NCI-H1105 (cell line): Measurements from ENCODE around the gene IFIT1B.
"Not testable (repeated sequence)": the region's sequence is repeated elsewhere in the genome, so short reads cannot be mapped to it uniquely, and the experiment has no call there.

ENCODE experiments used
- DNase-seq: peaks from one replicate; lab custom pipeline; 2025; lab: John Stamatoyannopoulos, UW

Gene IFIT1B

DNA sequence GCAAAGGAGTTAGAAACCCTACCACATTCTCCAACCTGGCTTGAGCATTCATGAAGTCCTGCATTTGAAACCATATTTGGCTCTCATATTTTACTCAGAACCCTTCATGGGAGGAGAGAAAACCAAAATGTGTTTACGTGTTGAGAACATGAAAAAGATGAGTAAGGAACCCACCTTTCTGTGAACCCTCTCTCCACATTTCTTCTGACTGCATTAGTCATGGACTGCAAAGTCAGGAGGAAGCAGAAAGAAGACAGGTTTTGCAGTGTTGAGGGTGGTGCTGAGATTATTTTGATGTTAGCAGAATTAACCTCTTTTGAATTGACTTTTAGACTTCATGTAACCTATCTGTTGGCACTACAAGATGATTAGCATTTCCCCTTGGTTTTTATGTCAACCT, 4.9 kb downstream of the IFIT1B start:
- DNase-seq: no peak

DNA sequence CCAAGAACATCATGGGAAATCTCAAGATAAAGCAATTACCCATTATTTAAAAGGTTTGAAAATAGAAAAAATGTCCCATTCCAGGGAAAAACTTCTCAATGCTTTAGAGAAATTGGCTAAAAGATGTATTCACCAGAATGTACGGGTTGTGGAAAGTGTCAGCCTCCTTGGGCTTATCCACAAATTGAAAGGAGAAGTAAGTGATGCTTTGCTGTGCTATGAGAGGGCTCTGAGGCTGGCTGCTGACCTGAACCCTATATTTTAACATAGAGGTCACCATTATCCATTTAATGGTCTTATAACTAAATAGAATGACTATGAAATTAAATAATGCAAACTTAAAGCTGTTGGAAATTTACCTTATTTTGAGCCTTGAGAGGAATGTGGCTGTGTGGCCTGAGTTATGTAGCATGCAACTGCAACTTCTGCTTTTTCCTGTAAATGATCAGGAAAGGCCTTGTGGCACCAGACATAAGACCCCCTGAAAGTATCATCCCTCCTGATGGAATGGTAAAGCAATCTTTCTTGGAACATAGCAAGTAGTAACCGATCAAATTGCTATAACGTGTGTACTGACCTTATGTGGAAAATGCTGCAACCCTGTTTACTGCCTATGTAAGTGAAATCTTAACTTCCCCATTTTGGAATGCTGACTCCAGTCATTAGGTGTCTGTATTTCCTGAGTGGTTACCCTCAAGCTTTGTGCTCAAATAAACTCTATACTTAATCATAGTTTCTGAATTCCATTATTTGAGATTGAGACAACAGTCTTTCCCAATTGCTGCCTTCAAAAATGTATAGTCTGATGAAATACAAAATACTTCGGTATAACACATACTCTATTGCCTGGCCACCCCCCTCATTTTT, 6.9 kb downstream of the IFIT1B start:
- DNase-seq: no peak

DNA sequence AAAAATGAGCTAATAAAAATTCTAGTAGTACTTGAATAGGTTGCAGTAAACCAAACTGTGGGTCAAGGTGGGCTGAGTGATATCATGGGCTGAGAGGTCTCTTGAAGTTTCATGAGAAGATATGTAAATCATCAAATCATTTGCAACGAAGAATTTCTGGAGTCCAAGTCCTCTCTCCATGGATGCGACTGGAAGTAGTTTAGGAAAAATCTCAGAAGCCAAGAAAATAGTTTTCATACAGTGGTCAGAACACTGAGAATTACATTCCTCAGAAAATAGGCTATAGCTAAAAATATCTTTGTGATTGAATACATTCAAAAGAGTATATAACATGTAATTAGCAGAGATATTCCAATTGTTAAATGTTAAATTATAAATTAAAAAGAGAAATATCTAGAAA, 10.9 kb downstream of the IFIT1B start:
- DNase-seq: no peak

DNA sequence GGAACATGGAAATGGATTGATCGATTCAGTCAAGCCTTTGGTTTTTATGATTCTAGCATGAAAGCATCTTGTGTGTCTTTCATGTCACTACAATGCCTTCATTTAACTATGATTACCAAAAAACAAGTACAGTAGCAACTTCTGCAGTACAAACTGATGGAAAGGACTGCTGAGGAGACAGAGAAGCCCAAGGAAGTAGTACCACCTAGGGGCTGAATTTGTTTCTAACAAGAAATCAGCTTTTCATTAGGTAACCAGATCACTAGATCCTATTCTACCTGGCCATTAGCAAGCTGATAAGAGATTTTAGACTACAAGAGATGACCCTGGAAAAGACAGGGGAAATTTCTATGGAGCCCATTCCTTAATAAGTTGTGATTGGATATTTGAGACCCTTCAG, 11.4 kb downstream of the IFIT1B start:
- DNase-seq: no peak

DNA sequence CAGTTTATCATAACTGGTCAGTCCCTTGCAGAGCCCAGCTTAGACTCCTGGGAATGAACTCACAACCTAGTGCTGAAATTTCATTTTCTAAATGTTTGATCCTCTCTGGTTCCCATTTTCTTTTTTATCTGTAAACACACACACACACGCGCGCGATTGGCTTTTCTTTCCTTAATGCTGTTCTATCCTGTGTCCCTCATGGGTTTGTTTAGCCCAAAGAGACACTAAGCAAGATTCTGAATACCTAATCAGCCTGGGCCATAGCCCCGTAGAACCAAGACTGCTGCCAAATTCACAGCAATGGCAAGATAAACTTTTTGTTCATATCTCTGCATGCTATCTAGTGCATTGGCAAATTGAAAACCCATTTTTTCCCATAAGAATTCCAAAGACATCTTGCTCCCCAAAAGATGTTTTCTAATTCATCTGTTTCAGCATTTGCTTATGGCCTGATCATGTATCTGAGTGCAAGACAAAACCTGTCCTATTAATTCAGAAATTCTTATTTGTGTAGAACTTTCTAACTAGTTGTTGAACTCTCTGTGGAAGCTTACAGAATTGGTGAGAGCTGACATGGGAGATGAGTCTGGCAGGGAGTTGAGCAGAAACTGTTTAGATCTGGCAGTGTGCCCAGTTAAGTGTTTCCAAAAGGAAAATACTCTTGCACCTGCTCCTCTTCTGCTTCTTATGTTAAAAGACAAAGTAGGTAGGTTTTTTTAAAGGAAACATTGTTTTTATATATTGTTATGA, 12.8 kb downstream of the IFIT1B start:
- peak; percentile 53 for DNase-seq

DNA sequence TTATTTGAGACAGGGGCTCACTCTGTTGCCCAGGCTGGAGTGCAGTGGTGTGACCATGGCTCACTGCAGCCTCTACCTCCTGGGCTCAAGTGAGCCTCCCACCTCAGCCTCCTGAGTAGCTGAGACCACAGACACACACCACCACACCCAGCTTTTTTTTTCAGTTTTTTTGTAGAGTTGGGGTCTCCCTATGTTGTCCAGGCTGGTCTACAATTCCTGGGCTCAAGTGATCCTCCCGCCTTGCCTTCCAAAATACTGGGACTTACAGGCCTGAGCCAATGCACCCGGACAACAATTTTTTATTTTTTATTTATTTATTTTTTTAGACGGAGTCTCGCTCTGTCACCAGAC, 13.3 kb downstream of the IFIT1B start:
- not testable (repeated sequence) for DNase-seq

DNA sequence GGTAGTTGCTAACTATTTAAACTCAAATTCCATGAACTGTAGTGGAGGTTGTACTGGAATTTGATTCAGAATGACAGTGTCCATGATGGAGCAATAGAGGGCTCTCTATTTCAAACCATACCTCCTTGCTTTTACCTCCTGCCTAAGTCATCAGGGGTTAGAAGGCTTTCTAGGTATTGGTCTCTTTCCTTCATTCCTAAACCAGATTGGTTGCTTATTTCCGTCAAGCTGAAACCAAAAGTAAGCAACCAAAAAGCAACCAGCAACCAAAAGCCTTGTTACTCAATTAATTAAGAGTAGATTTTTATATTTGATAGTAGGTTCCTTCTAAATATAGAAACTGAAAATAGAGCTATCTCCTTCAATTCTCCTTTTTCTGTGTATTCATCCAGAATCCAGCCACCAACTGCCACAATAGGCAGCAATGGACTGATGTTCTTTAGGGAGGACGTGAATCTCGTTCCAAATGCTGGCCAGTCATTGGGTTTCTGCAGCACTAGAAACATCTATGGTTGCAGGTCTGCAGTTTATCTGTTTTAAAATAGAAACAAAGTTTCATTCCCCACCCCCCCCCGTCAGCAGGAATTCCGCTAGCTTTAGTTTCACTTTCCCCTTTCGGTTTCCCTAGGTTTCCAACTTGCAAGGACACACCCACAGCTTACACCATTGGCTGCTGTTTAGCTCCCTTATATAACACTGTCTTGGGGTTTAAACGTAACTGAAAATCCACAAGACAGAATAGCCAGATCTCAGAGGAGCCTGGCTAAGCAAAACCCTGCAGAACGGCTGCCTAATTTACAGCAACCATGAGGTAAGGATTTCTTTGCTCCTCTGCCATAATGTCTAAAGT, 14.3 kb downstream of the IFIT1B start, which contains the start of gene IFIT1:
Gene IFIT1, plus strand, starts transcription at position 717 of the 850 bp plus-strand sequence. Its CDS starts 90 bp downstream, at position 807.
- DNase-seq: no peak

DNA sequence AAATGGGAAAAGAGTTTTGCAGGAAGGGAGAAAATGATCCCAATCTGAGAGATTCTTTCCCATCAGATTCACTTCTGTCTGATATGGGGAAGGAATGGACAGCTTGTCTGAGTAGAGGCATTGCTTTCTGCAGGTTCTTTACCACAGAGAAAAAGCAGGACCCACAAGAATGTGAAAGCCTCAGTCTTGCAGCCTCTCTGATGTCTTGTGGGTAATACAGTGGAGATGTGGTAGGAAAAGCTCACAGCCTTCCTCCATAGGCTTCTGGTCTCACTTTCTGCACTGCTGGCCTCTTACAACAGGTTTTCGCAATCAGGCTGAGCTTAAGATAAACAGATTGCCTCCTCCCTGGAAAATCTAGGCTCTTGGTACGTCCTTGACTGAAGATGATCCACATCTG, 15.1 kb downstream of the IFIT1B start:
- DNase-seq: no peak

DNA sequence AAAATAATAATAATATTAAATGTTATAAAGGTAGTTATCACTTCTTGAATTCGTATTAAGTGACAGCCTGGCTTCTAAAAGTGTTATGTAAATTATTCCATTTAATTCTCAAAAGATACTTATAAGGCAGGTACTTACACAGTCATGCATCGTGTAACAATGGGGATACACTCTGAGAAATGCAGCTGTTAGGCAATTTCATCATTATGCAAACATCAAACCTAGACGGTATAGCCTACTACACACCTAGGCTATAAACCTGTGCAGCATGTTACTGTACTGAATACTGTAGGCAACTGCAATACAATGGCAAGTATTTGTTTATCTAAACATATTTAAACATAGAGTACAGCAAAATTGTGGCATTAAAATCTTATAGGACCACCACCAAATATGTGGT, 16.0 kb downstream of the IFIT1B start:
- DNase-seq: no peak

DNA sequence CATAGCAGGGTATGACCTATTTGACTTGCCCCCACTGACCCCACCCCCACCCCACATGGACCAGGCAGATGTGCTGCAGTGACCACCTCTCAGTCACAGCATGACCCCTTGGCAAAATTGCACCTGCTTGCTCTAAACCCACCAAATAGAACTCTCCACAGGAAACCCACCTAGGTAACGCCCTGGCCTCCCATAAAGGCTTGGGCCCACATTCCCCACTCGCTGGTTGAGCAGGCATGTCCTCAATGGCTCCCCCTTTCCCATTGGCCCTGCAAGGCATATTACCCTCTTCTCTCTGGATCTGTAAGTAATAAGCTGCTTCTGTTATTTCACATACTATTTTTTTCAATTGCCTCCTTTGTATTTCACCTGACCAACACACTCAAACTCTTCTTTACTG, 17.3 kb downstream of the IFIT1B start:
- no peak for DNase-seq

DNA sequence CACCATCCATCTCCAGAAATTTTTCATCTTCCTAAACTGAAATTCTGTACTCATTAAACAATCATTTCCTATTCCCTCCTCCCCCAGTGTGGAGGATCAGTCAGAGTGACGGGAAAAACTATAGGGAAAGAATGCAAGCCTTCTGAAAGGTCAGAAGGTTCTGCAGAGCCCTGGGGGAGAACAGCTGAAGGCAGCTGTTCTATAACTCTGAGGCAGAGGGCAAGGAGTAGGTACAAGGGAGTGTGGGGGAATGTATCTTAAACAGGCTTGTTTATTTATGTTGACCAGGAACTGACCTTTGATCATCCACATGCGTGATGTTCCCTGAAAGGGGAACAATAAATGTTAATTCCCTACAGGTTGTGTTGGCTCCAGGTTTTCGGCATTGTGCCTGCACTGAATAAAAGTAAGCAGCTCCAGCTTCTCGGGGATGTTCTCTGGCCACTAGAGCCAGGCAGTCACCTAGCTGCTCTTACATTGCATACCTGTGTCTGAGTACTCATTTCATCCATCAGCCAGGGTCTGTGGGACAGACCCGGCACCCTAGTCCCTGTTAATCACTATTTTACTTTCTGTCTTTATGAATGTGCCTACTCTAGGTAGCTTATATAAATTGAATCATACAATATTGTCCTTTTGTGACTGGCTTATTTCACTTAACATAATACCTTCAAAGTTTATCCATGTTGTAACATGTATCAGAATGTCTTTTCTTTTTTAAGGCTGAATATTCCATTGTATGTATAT, 20.3 kb downstream of the IFIT1B start:
- DNase-seq: no peak

DNA sequence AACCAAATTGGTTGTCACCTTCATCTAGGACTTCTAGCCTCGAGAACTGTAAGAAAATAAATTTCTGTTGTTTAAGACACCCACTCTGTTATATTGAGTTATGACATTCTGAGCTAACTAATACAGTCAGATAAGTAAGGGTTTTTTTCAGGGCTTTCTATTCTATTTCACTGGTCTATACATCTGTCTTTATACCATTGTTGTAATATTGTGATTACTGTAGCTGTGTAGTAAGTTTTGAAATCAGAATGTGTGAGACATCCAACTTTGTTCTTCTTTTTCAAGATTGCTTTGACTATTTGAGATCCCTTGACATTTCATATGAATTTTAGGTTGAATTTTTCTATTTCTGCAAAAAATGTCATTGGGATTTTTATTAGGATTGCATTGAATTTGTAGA, 22.1 kb downstream of the IFIT1B start:
- DNase-seq: no peak

DNA sequence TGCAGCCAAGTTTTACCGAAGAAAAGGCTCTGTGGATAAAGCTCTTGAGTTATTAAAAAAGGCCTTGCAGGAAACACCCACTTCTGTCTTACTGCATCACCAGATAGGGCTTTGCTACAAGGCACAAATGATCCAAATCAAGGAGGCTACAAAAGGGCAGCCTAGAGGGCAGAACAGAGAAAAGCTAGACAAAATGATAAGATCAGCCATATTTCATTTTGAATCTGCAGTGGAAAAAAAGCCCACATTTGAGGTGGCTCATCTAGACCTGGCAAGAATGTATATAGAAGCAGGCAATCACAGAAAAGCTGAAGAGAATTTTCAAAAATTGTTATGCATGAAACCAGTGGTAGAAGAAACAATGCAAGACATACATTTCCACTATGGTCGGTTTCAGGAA, 25.2 kb downstream of the IFIT1B start:
- no peak for DNase-seq

DNA sequence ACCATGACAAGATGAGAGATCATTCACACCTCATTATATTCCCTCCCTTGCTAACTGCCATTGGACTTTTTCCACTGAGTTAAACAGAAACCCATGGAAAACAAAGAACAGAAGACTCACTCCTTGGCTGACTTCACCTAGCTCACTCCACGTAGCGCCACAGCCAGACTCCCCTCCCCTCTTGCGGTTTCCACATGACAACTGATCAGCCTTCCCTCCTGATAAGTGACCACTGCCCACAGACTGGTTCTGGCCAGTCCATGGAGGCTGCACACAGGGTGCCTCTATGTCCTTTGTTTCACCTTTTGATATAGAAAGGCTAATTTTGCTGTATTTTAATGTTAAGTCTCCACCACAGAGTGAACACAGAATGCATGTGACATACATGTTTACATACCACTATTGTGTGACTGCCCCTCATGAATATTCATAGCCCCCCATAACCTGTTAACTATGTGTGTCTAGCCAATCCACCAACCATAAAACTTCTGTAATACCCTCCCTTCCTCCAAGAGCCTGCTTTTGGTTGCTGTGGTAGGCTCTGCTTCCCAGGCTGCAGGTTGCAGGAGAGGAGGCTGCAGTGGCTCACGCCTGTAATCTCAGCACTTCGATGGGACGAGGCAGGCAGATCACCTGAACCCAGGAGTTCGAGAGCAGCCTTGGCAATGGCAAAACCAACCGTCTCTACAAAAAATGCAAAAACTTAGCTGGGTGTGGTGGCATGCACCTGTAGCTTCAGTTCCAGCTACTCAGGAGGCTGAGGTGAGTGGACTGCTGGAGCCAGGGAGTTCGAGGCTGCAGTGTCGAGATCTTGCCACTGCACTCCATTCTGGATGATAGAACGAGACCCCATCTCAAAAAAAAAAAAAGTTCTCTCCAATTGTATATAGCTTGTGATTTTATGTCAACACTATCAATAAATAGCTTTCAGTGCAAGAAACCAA, 26.5 kb downstream of the IFIT1B start:
- DNase-seq: no peak

DNA sequence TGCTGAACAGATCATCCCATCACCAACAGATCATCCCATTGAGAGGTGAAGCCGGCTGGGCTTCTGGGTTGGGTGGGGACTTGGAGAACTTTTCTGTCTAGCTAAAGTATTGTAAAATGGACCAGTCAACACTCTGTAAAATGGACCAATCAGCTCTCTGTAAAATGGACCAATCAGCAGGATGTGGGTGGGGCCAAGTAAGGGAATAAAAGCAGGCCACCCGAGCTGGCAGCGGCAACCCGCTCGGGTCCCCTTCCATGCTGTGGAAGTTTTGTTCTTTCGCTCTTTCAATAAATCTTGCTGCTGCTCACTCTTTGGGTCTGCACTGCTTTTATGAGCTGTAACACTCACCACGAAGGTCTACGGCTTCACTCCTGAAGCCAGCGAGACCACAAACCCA, 28.3 kb downstream of the IFIT1B start:
- not testable (repeated sequence) for DNase-seq

DNA sequence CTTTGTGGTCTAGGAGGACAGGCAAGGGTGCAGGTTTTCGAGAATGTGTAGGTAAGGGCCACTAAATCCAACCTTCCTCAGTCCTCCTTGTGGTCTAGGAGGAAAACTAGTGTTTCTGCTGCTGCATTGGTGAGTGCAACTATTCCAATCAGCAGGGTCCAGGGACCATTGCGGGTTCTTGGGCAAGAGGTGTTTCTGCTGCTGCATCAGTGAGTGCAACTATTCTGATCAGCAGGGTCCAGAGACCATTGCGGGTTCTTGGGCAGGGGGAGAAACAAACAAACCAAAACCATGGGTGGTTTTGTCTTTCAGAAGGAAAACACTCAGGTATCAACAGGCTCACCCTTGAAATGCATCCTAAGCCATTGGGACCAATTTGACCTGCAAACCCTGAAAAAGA, 29.9 kb downstream of the IFIT1B start:
- not testable (repeated sequence) for DNase-seq

DNA sequence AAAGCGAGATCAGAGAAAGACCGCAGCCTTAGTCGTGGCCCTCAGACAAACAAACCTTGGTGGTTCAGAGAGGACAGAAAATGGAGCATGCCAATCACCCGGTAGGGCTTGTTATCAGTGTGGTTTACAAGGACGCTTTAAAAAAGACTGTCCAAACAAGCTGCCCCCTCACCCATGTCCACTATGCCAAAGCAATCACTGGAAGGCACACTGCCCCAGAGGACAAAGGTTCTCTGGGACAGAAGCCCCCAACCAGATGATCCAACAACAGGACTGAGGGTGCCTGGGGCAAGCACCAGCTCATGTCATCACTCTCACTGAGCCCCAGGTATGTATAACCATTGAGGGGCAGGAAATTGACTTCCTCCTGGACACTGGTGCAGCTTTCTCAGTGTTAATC, 31.4 kb downstream of the IFIT1B start:
- DNase-seq: not testable (repeated sequence)

DNA sequence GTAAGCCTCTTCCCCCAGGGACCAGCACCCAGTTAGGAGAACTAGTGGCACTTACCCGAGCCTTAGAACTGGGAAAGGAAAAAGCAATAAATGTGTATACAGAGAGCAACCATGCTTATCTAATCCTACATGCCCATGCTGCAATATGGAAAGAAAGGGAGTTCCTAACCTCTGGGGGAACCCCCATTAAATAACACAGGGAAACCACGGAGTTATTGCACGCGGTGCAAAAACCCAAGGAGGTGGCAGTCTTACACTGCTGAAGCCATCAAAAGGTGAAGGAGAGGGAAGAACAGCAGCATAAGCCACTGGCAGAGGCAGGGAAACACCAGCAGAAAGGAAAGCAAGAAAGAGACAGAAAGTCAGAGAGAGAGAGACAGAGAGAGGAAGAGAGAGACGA, 32.7 kb downstream of the IFIT1B start:
- DNase-seq: not testable (repeated sequence)

DNA sequence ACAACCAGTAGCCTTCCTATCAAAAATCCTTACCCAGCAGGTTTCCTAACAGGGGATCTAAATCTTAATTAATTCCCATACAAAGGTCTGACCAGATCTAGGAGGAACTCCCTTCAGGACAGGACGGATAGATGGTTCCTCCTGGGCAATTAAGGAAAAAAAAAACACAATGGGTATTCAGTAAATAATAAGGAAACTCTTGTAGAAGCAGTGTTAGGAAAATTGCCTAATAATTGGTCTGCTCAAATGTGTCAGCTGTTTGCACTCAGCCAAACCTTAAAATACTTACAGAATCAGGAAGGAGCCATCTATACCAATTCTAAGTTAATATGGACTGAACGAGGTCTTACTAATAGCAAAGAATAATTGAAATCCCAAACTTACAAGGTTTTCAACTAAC, 33.3 kb downstream of the IFIT1B start:
- not testable (repeated sequence) for DNase-seq

DNA sequence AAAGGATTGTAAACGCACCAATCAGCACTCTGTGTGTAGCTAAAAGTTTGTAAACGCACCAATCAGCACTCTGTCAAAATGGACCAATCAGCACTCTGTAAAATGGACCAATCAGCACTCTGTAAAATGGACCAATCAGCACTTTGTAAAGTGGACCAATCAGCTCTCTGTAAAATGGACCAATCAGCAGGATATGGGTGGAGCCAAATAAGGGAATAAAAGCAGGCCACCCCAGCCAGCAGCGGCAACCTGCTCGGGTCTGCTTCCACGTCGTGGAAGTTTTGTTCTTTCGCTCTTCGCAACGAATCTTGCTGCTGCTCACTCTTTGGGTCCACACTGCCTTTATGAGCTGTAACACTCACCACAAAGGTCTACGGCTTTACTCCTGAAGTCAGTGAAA, 34.4 kb downstream of the IFIT1B start:
- DNase-seq: not testable (repeated sequence)
